Fibroblast of peridontal ligament (primary cell): ENCODE measurements around the gene PRKCA.
A peak's percentile ranks its signal among the peaks of the same experiment; 100 is the strongest.

Experiments used
- DNase-seq: peaks from one replicate; pipeline ENCODE4 v3.0.0-alpha.2; 2010; ENCODE audit errors: extremely low read depth

The PRKCA gene

DNA sequence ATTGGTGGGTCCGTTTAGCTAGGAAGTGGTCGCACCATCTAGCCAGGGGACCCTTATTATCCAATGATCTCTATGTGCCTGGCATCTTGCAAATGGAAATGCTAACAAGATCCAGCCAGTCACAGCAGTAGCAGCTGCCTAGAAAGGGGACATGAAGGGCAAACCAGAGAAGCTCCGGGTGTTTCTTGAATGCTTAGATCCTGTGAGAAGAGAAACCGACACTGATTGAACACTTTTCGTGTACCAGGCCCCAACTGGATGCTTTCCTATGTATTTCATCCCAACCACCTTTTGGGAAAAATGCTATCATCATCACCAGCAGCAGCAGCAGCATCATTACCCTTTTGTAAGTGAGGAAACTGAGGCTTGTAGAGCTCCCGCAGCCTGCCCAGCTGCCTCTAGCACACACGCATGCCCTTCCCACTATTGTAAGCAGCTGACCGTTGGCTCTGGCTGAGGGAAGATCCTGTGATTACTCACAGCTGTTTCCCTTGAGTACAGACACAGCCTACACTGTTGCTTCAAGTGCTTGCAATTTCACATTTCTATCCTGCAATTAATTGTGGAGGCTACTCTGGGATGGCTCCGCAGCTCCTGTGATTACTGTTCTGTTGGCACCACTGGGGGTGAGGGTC lies 351.8 kb downstream of the PRKCA start:
- peak; percentile 73 for DNase-seq

GRCh38 chr17:66654764-66655163 lies 352.4 kb downstream of the PRKCA start:
- DNase-seq = no peak

- no peak for DNase-seq
These were observed 353.0 kb downstream of the PRKCA start for GRCh38 chr17:66655461-66655860.

DNA sequence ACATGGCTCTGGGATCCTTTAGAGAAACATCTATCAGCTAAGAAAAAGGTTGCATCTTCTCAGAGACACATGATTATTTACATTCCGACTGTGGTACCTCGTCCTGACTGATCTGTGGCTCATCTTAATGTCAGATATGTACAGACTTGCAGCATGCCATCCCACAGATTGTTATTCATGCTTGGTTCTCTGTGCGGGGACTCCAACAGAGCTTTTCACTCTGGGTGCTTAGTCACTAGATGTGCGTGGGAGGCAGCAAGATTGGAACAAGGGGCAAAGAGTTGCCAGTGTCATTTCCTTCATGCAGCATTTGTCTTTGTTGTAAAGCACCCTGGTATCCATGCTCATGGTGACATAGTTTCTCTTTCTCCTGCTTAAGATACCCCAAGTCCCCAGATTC lies 353.4 kb downstream of the PRKCA start:
- DNase-seq = peak; percentile 45

DNA sequence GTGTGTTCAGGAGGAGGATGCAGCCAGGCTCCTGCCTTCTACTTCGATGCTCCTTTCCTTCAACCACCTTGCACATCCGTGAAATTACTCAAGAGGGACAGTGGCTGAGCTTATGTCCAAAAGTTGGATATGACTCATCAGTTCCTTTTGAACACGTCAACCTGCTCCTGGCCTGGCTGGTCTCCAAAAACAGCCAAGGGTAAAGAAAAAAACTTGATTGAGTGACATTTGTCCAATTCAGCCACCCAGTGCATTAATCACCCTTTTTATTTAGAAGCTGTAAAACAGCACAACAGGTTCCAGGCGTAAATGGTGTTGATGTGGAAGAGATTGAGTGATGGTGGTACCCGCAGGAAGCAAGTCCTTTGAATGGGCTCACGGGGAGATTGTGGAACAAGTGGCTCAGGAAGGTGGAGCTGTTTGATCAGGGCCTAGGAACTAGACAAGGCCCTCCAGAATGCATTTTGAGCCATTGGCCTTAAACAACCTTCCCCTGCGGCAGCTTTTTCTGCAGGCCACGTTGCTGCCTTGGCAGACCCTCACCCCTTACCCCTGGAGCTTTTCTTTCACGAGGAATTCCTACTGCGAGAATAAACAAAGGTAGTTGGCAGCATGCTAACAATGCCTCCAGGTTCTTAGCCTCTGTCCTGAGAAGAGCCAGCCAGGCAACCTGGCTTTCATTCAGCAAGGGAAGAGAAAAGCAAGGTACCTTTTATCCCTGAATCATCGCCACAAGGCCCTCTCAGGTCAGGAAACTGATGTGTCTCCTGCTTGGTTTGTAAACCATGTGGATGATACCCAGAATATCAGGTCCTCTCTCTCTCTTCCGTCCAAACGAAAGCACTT lies 359.2 kb downstream of the PRKCA start:
- DNase-seq = no peak

DNA sequence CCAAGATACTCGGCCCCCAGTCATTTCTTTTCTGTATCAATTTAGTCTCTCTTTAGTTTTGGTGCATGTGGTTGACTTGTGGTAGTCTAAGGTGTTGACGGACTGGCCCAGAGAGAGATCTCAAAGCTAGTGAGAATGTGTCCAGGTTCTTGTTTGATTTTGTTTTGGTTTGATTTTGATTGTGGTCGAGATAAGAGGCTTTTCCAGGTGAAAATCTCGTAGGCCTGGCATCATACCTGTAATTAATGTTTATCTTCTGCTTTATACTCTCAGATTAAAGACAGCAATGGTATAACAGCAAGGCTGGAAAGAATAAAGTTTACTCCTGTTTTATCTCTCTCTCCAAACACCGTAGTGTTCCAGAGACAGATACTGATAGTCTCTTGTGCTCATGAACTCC lies 360.1 kb downstream of the PRKCA start:
- DNase-seq = no peak

- no peak for DNase-seq
These were observed 360.7 kb downstream of the PRKCA start for GRCh38 chr17:66663041-66663606.

DNA sequence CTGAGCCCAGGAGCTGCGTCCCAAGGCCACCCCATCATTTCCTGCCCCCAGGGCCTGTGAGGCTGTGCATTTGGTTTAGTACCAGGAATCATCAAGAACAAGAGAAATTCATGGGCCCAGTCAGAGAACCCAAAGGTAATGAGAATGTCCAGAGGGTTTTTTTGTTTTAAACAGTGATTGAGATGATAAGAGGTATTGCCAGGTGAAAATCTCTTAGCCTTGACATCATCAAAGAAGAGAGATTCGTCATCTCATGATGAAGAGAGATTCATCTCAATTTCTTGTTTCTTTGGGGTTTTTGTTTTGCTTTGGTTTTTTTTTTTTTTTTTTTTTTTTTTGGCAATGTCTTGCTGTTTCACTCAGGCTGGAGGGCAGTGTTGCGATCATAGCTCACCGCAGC lies 361.9 kb downstream of the PRKCA start:
- DNase-seq = no peak

GRCh38 chr17:66665194-66665593 lies 362.8 kb downstream of the PRKCA start:
- no peak for DNase-seq

DNA sequence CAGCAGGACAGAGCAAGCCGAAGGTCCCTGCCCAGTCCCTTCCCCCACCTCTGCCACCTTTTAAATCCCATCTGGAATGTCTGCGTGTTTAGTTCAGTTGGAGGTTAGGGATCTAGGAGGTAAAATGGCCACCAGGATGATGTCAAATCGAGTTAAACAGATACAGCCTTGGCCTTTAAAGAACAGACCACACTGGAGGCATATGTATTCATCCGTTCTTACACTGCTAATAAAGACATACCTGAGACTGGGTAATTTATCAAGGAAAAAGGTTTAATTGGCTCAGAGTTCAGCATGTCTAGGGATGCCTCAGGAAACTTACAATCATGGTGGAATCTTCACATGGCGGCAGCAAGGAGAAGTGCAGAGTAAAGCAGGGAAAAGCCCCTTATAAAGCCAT lies 364.7 kb downstream of the PRKCA start:
- DNase-seq = no peak

- no peak for DNase-seq
These were observed 365.1 kb downstream of the PRKCA start for GRCh38 chr17:66667491-66668030.

DNA sequence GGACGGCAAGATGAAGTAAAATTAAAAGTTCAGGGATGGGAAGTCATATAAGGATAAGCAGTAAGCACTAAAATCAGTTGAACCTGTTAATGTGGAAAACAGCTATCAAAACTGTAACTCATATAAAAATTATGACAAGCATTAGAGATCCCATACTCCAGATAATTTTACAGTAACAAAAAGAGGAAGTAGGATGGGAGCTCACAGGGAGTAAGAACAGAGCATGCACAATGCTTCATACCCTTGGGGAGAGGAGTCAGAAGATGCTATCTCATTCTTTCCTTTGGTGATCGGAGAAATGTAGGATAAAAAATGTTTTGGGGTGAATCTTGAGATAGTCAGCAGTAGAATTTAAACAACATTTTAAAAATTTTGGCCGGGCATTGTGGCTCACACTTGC lies 367.8 kb downstream of the PRKCA start:
- DNase-seq = no peak

GRCh38 chr17:66671156-66671555 lies 368.7 kb downstream of the PRKCA start:
- DNase-seq = no peak

DNA sequence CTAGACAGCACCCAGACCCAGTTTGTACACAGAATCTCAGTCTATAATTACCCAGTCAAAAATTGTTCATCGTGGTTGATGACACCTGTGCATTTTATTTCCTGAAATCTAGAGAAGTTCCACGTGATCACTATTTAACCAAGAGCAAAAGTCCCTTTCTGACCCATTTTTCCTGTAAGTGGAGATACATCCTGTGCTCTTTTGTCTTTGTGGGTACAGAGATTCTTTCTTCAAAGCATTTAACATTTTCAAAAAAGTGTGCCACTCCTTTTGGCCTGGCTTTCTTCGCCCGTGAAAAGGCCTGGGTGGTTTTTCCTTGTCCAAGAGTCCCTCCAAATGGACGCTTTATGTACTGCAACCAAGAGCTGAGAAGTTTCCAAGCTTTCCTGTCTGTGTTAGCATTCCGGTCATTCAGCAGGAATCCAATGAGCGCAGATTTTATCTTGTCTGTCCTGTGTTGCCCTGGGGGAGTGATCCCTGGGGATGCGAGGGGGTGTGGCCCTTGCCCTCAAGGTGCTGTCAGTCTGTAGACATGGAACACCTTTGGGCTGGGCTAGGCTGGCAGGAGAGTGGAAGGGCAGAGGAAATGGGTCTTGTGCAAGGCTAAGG lies 371.4 kb downstream of the PRKCA start:
- peak; percentile 79 for DNase-seq

GRCh38 chr17:66675273-66675990 lies 373.0 kb downstream of the PRKCA start:
- no peak for DNase-seq

DNA sequence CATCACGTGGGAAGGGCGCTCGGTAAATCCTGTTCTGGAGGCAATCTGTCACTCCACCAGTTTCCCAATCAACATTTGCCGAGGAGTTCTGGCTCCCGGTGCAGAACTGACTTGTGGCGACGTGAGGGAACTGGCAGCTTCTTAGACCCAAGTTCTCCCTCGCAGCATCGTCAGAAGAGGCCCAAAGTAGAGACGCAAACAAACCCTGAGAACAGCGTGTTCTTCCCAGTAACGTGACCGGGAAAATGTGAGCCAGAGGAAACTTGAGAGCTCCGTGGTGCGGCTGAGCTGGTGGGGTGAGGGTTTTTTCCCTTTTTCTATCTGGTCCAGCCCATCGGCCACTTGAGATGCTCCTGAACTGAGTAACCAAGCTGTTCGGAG lies 373.6 kb downstream of the PRKCA start:
- DNase-seq = peak; percentile 41

- DNase-seq = no peak
These were observed 374.0 kb downstream of the PRKCA start for GRCh38 chr17:66676421-66676820.

DNA sequence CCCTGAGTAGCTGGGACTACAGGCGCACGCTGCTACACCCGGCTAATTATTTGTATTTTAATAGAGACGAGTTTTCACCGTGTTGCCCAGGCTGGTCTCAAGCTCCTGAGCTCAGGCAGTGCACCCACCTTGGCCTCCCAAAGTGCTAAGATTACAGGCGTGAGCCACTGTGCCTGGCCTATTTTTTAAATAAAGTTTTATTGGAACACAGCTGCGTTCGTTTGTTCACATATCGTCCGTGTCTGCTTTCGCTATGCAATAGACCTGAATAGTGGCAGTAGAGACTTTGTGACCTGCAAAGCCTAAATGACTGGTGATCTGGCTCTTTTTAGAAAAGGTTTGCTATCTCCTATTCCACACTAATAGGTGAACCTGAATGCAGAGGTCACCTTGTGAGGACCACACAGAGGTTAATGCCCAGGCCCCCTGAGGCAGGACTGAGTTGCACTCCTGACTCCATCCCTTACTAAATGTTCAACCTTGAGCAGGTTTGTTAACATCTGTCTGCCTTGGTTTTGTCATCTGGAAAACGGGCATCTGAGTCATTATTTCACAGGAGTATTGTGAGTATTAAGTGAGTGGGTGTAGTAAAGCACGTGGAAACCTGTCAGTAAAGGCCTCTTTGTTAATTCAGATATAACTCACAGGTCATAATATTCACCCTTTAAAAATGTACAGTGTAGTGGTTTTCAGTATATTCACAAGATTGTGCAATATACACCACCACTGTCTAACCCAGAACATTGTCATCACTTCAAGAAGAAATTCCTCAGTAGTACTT lies 375.0 kb downstream of the PRKCA start:
- peak; percentile 71 for DNase-seq

DNA sequence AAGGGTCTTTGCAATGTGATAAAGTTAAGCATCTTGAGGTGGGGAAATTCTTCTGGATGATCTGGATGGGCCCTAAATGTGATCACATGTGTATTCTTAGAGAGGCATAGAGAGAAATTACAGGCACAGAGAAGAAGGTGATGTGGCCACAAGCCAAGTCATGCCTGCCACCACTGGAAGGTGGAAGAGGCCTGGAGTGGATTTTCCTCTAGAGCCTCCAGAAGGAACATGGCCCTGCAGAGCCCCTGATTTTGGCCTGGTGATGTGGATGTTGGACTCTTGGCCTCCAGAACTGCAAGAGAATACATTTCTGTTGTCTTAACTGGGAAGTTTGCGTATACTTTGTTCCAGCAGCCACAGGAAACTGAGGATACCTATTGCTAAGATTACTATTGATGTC lies 375.6 kb downstream of the PRKCA start:
- no peak for DNase-seq

DNA sequence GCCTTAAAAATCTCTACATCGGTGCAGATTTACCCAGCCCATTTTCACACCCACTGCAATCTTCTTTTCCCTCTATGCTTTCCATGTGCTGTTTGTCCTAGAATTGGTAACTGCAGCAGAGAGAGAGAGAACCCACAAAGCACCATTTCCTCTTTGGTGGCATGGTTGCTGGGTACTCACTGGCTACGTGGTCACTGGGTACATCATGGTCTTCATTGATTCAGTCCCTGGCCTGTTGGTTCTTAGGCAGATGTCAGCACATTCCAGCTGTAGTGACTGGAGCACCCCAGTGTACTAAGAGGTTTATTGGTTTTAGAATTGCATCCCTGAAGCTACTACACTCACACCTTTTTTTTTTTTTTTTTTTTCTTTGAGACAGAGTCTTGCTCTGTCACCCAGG lies 376.4 kb downstream of the PRKCA start:
- no peak for DNase-seq
